K562 (cell line): ENCODE results near the gene RPRD1B. TPM values are rescaled to one million over a fixed set of nuclear protein-coding genes. Genes with fewer than 3 reads are reported as not detected.

Experiments
- ATF3 ChIP-seq, 2 experiments: fragments of 450-650 bp in 1 of 2; sonication (generic) in 1 of 2; formaldehyde crosslinking in 1 of 2; IDR thresholded peaks in 1 of 2; conservative IDR thresholded peaks in 1 of 2; 2 replicates each; pipeline versions ENCODE4 v1.6.1 to v1.8.1; 2016 to 2023; ENCODE audit warnings: mild to moderate bottlenecking in 2 of 2, moderate library complexity in 2 of 2, inconsistent platforms in 1 of 2, missing genetic modification reagents in 1 of 2
- BCOR ChIP-seq: fragments of 450-650 bp; IDR thresholded peaks from 2 replicates; pipeline ENCODE4 v1.6.1; 2016
- BRD4 ChIP-seq: fragments of 200-600 bp; sonication (generic); IDR thresholded peaks from 2 replicates; pipeline ENCODE4 v1.6.1; 2017; ENCODE audit warnings: inconsistent platforms
- BRF1 ChIP-seq: IDR thresholded peaks from 3 replicates; pipeline ENCODE4 v1.6.1; 2011; ENCODE audit warnings: borderline replicate concordance, mild to moderate bottlenecking; ENCODE audit not compliant: insufficient read length; ENCODE audit errors: extremely low read depth
- EP300 ChIP-seq: IDR thresholded peaks from 2 replicates; pipeline ENCODE4 v1.6.1; 2012; ENCODE audit warnings: low read length, improper control_type of control experiment
- GTF2A2 ChIP-seq: IDR thresholded peaks from 2 replicates; pipeline ENCODE4 v1.6.1; 2016; ENCODE audit warnings: mild to moderate bottlenecking, missing genetic modification characterization, missing compliant biosample characterization
- HDAC8 ChIP-seq: fragments of 450-650 bp; IDR thresholded peaks from 2 replicates; pipeline ENCODE4 v1.6.1; 2016; ENCODE audit warnings: mild to moderate bottlenecking, missing genetic modification characterization, moderate library complexity, missing compliant biosample characterization
- MED1 ChIP-seq: sonication (generic); formaldehyde crosslinking; IDR thresholded peaks from 2 replicates; pipeline ENCODE4 v1.8.1; 2023; ENCODE audit warnings: missing genetic modification reagents, borderline replicate concordance
- RFX1 ChIP-seq: fragments of 450-650 bp; IDR thresholded peaks from 2 replicates; pipeline ENCODE4 v1.6.1; 2016; ENCODE audit warnings: mild to moderate bottlenecking, moderate library complexity
- RFX5 ChIP-seq: IDR thresholded peaks from 2 replicates; pipeline ENCODE4 v1.6.1; 2011; ENCODE audit warnings: low read depth, mild to moderate bottlenecking, improper control_type of control experiment, low read length
- SMC3 ChIP-seq: conservative IDR thresholded peaks from 2 replicates; pipeline ENCODE4 v1.6.1; 2011; ENCODE audit warnings: low read depth, low read length, improper control_type of control experiment; ENCODE audit not compliant: insufficient read depth
- SP2 ChIP-seq: IDR thresholded peaks from 2 replicates; pipeline ENCODE4 v1.6.1; 2011; ENCODE audit warnings: mild to moderate bottlenecking, low read depth, low read length, moderate library complexity; ENCODE audit not compliant: poor library complexity, severe bottlenecking; ENCODE audit errors: extremely low read depth
- STAT5B ChIP-seq: fragments of 250-450 bp; sonication (Bioruptor Pico); IDR thresholded peaks from 2 replicates; pipeline ENCODE4 v1.8.0; 2021; ENCODE audit warnings: mild to moderate bottlenecking, inconsistent platforms
- ZNF197 ChIP-seq: fragments of 200-800 bp; sonication (Bioruptor generic); IDR thresholded peaks from 2 replicates; pipeline ENCODE4 v1.6.1; 2016; ENCODE audit warnings: low read depth, missing genetic modification characterization, missing compliant biosample characterization
- ZNF449 ChIP-seq: fragments of 250-450 bp; sonication (Bioruptor Pico); IDR thresholded peaks from 2 replicates; pipeline ENCODE4 v1.8.0; 2022; ENCODE audit warnings: moderate library complexity, mild to moderate bottlenecking, inconsistent platforms
- ZNF507 ChIP-seq: conservative IDR thresholded peaks from 2 replicates; pipeline ENCODE4 v1.6.1; 2017; ENCODE audit warnings: missing genetic modification characterization, missing compliant biosample characterization
- ZNF764 ChIP-seq: fragments of 250-450 bp; sonication (Bioruptor Pico); IDR thresholded peaks from 2 replicates; pipeline ENCODE4 v1.4.0; 2020; ENCODE audit warnings: low read depth, mild to moderate bottlenecking, moderate library complexity
- polyA plus RNA-seq, 8 experiments: library from polyadenylated mRNA; depleted of rRNA in 4 of 8; stranded (reverse) in 5 of 8; unstranded in 3 of 8; fragments of >200 nt; fragmentation: Nextera tagmentation in 2 of 8; fragmentation: Illumina TruSeq in 1 of 8; extraction: Ambion mirVana in 2 of 8; extraction: Trizol in 1 of 8; gene quantifications; 2 replicates each; pipeline versions ENCODE4 v1.2.1 to v1.2.3, GENCODE V29; 2011 to 2014; ENCODE audit warnings: inconsistent platforms in 1 of 8, missing spikeins in 1 of 8
- total RNA-seq, 7 experiments: library from RNA; depleted of rRNA in 6 of 7; stranded (reverse); fragments of >200 nt in 6 of 7; fragmentation: Illumina TruSeq in 2 of 7; extraction: Trizol in 2 of 7; gene quantifications; 2 replicates each; pipeline versions ENCODE4 v1.2.1 to v1.2.3, GENCODE V29; 2011 to 2021; ENCODE audit warnings: low replicate concordance in 1 of 7

RPRD1B gene
- total and polyA plus RNA-seq, 9 of the 15 experiments (the other 6 are each of a cell fraction or from before 2014, with no cell fraction given), result 5.5 to 43.0 (median 24.4) TPM

GRCh38 chr20:38033330-38034107 is at the start of gene RPRD1B, which contains the start of gene TTI1 (continued):
- TF ChIP-seq GTF2A2 (tag) (0 out of 2 replicates have a peak, but pooled peaks have one; percentile 41), BCOR (no peak), ZNF449 (CRISPR knock-in tag) (no peak), SMC3 (no peak), RFX1 (peak; percentile 30; the same call in 1 of the 2 replicates), EP300 (no peak), ZNF507 (tag) (no peak), ZNF764 (no peak), ZNF197 (CRISPR knock-in tag) (no peak), HDAC8 (tag) (0 out of 2 replicates have a peak, but pooled peaks have one; percentile 54), RFX5 (no peak), ATF3 (IDR thresholded peaks at IDR 0.05) (no peak), ATF3 (CRISPR knock-in tag; conservative IDR thresholded peaks at IDR 0.05) (no peak), SP2 (no peak), MED1 (CRISPR knock-in tag) (no peak), STAT5B (CRISPR knock-in tag) (no peak), BRF1 (no peak), BRD4 (0 out of 2 replicates have a peak, but pooled peaks have one; percentile 44)
